MM.1S (cell line): Measurements from ENCODE around the gene OTOP3.

Source experiments
- DNase-seq: peaks from one replicate; pipeline ENCODE4 v3.0.0-alpha.2; 2015
- H2AFZ ChIP-seq: fragments of 300-600 bp; sonication (generic); 2 replicates; pipeline ENCODE4 v1.6.0; 2016; ENCODE audit warnings: antibody characterized with exemption, low read length
- H3F3A ChIP-seq: fragments of 300-600 bp; sonication (generic); 2 replicates; pipeline ENCODE4 v1.6.1; 2016; ENCODE audit warnings: mild to moderate bottlenecking, antibody characterized with exemption, low read length, moderate library complexity, mixed read lengths; ENCODE audit not compliant: insufficient read depth
- H3K27ac ChIP-seq: fragments of 300-600 bp; sonication (generic); 2 replicates; pipeline ENCODE4 v1.5.1; 2016; ENCODE audit warnings: mild to moderate bottlenecking, low read length
- H3K27me3 ChIP-seq: fragments of 300-600 bp; sonication (generic); replicated peaks from 2 replicates; pipeline ENCODE4 v1.6.0; 2016; ENCODE audit warnings: low read length; ENCODE audit not compliant: insufficient read depth
- H3K36me3 ChIP-seq: fragments of 300-600 bp; sonication (generic); replicated peaks from 2 replicates; pipeline ENCODE4 v1.6.1; 2016; ENCODE audit warnings: mild to moderate bottlenecking, low read length, mixed read lengths; ENCODE audit not compliant: insufficient read depth
- H3K4me1 ChIP-seq: fragments of 300-600 bp; sonication (generic); 2 replicates; pipeline ENCODE4 v1.6.1; 2016; ENCODE audit warnings: low read length, mixed read lengths
- H3K4me2 ChIP-seq: fragments of 300-600 bp; sonication (generic); 2 replicates; pipeline ENCODE4 v1.6.0; 2016; ENCODE audit warnings: low read depth, low read length
- H3K4me3 ChIP-seq: fragments of 300-600 bp; sonication (generic); 2 replicates; pipeline ENCODE4 v1.5.1; 2016; ENCODE audit warnings: low read length, mixed read lengths
- H3K79me2 ChIP-seq: fragments of 300-600 bp; sonication (generic); 2 replicates; pipeline ENCODE4 v1.6.1; 2016; ENCODE audit warnings: mixed run types, low read length, mixed read lengths
- H3K9ac ChIP-seq: fragments of 300-600 bp; sonication (generic); 2 replicates; pipeline ENCODE4 v1.6.1; 2016; ENCODE audit warnings: low read length, mixed read lengths
- H3K9me2 ChIP-seq: fragments of 300-600 bp; sonication (generic); replicated peaks from 2 replicates; pipeline ENCODE4 v1.6.1; 2016; ENCODE audit warnings: mild to moderate bottlenecking, low read length, mixed read lengths; ENCODE audit not compliant: insufficient read depth
- H3K9me3 ChIP-seq: fragments of 300-600 bp; sonication (generic); replicated peaks from 2 replicates; pipeline ENCODE4 v1.6.1; 2016; ENCODE audit warnings: mild to moderate bottlenecking, low read length, mixed read lengths; ENCODE audit not compliant: insufficient read depth
- H4K20me1 ChIP-seq: fragments of 300-600 bp; sonication (generic); 2 replicates; pipeline ENCODE4 v1.6.1; 2016; ENCODE audit warnings: mild to moderate bottlenecking, low read length, moderate library complexity, mixed read lengths; ENCODE audit not compliant: insufficient read depth
- CTCF ChIP-seq: fragments of 300-600 bp; sonication (generic); IDR thresholded peaks from 2 replicates; pipeline ENCODE4 v1.5.1; 2016; ENCODE audit warnings: antibody characterized with exemption, low read length, mixed read lengths
- EZH2 ChIP-seq: fragments of 300-600 bp; sonication (generic); optimal IDR thresholded peaks from 2 replicates; pipeline ENCODE3; 2017; ENCODE audit warnings: low read depth, mild to moderate bottlenecking, antibody characterized with exemption, low read length, mixed read lengths
- EZH2phosphoT487 ChIP-seq: fragments of 300-600 bp; sonication (generic); IDR thresholded peaks from 2 replicates; pipeline ENCODE4 v1.6.1; 2018; ENCODE audit warnings: antibody characterized with exemption, low read length

Gene OTOP3

GRCh38 chr17:74916851-74917199 lies 18.9 kb upstream of the OTOP3 start:
- H3K4me1 ChIP-seq: no peaks in the 10 kb centered on the region
- no peaks in the 10 kb centered on the region for H3K36me3 ChIP-seq
- no peak overlapping the region for H3K4me2 ChIP-seq
- TF ChIP-seq EZH2phosphoT487 (no peak), CTCF (no peak), EZH2 (no peak)
- H2AFZ ChIP-seq: no peak overlapping the region
- no peaks in the 10 kb centered on the region for H3K79me2 ChIP-seq
- H3K9me3 ChIP-seq: no peaks in the 10 kb centered on the region
- H3K4me3 ChIP-seq: no peak overlapping the region
- no peak for DNase-seq
- no peak overlapping the region for H3K27ac ChIP-seq
- no peaks in the 10 kb centered on the region for H3F3A ChIP-seq
- H3K9me2 ChIP-seq: no peaks in the 10 kb centered on the region
- H3K9ac ChIP-seq: no peak overlapping the region
- H4K20me1 ChIP-seq: no peaks in the 10 kb centered on the region
- H3K27me3 ChIP-seq: peaks cover 71% of the 10 kb centered on the region

GRCh38 chr17:74917430-74917829 lies 18.3 kb upstream of the OTOP3 start:
- no peak for DNase-seq
- H3K36me3 ChIP-seq: no peaks in the 10 kb centered on the region
- TF ChIP-seq EZH2phosphoT487 (no peak), CTCF (no peak), EZH2 (no peak)
- no peaks in the 10 kb centered on the region for H3K9me3 ChIP-seq
- no peak overlapping the region for H3K4me2 ChIP-seq
- no peaks in the 10 kb centered on the region for H3K79me2 ChIP-seq
- no peaks in the 10 kb centered on the region for H4K20me1 ChIP-seq
- no peak overlapping the region for H3K4me3 ChIP-seq
- no peak overlapping the region for H3K27ac ChIP-seq
- H3F3A ChIP-seq: no peaks in the 10 kb centered on the region
- H3K9me2 ChIP-seq: no peaks in the 10 kb centered on the region
- no peak overlapping the region for H2AFZ ChIP-seq
- H3K4me1 ChIP-seq: no peaks in the 10 kb centered on the region
- no peak overlapping the region for H3K9ac ChIP-seq
- peaks cover 75% of the 10 kb centered on the region for H3K27me3 ChIP-seq

GRCh38 chr17:74918906-74919305 lies 16.8 kb upstream of the OTOP3 start:
- Histone ChIP-seq H3K36me3 (no peaks in the 10 kb centered on the region), H3K4me3 (no peak overlapping the region), H3K9me3 (no peaks in the 10 kb centered on the region), H3K27ac (no peak overlapping the region), H3K79me2 (no peaks in the 10 kb centered on the region), H3K27me3 (peaks cover 90% of the 10 kb centered on the region), H3K4me2 (no peak overlapping the region), H3K9me2 (no peaks in the 10 kb centered on the region), H3K9ac (no peak overlapping the region), H3F3A (no peaks in the 10 kb centered on the region), H2AFZ (no peak overlapping the region), H3K4me1 (no peaks in the 10 kb centered on the region), H4K20me1 (no peaks in the 10 kb centered on the region)
- no peak for DNase-seq
- TF ChIP-seq CTCF: no peak
- no peak for TF ChIP-seq EZH2phosphoT487
- no peak for TF ChIP-seq EZH2
